Measurements from ENCODE around the gene THYN1.
A peak's percentile ranks its signal among the peaks of the same experiment; 100 is the strongest.

The THYN1 gene

GRCh38 chr11:134246100-134246499 is 7.1 kb downstream of the THYN1 start:
- DNase-seq: no peak

GRCh38 chr11:134245434-134245833 is 7.7 kb downstream of the THYN1 start:
- no peak for DNase-seq

GRCh38 chr11:134244593-134244992 is 8.6 kb downstream of the THYN1 start:
- DNase-seq: no peak

GRCh38 chr11:134243913-134244312 is 9.2 kb downstream of the THYN1 start:
- no peak for DNase-seq

GRCh38 chr11:134242376-134242775 is 10.8 kb downstream of the THYN1 start:
- DNase-seq: no peak

- no peak for DNase-seq
Measured at GRCh38 chr11:134240592-134240991, 12.6 kb downstream of the THYN1 start.

- no peak for DNase-seq
Measured at GRCh38 chr11:134238956-134239355, 14.2 kb downstream of the THYN1 start.

- DNase-seq: no peak
Measured at GRCh38 chr11:134237557-134237922, 15.6 kb downstream of the THYN1 start.

GRCh38 chr11:134236834-134237556 is 16.2 kb downstream of the THYN1 start:
- DNase-seq: no peak

GRCh38 chr11:134235399-134235798 is 17.8 kb downstream of the THYN1 start:
- no peak for DNase-seq

GRCh38 chr11:134233729-134234179 is 19.4 kb downstream of the THYN1 start:
- no peak for DNase-seq

- no peak for DNase-seq
Measured at GRCh38 chr11:134231958-134232659, 21.0 kb downstream of the THYN1 start.

GRCh38 chr11:134230339-134230738 is 22.8 kb downstream of the THYN1 start:
- DNase-seq: no peak

- DNase-seq: no peak
Measured at GRCh38 chr11:134229126-134229790, 23.9 kb downstream of the THYN1 start.

GRCh38 chr11:134228625-134229024 is 24.5 kb downstream of the THYN1 start:
- no peak for DNase-seq

GRCh38 chr11:134226806-134227325 is 26.3 kb downstream of the THYN1 start:
- no peak for DNase-seq

GRCh38 chr11:134224710-134225664 is 28.2 kb downstream of the THYN1 start:
- peak; percentile 92 for DNase-seq

GRCh38 chr11:134223836-134224709 is 29.1 kb downstream of the THYN1 start, which contains the start of the genes NCAPD3 and VPS26B:
NCAPD3 (minus strand) TSS chr11:134223967; CDS start chr11:134223926, 41 bp downstream.
VPS26B (plus strand) TSS chr11:134224671; CDS start chr11:134225123, 452 bp downstream.
- DNase-seq: peak; percentile 97

- DNase-seq: no peak
Measured at GRCh38 chr11:134223121-134223520, 30.0 kb downstream of the THYN1 start.

GRCh38 chr11:134216816-134217215 is 36.3 kb downstream of the THYN1 start:
- DNase-seq: no peak

- DNase-seq: no peak
Measured at GRCh38 chr11:134215836-134216235, 37.3 kb downstream of the THYN1 start.

All from COR-L47 (cell line).